HEK293 (cell line): ENCODE results near the gene CDK10.

Source experiments
- CTCF ChIA-PET: fragments of 350-600 bp; formaldehyde crosslinking; extraction: SDS; loops from one replicate; lab custom pipeline; 2021; ENCODE audit warnings: antibody characterized with exemption; lab: Yijun Ruan, JAX
- POLR2A ChIA-PET: fragments of 300-600 bp; formaldehyde crosslinking; extraction: SDS; loops from one replicate; lab custom pipeline; 2020; ENCODE audit warnings: antibody characterized with exemption, inconsistent platforms; lab: Yijun Ruan, JAX
- H3K27ac ChIP-seq: fragments of 200-500 bp; sonication (Bioruptor generic); 2 replicates; pipeline ENCODE4 v1.5.1; 2014; ENCODE audit warnings: low read depth, low read length, control low read depth, inconsistent platforms; ENCODE audit errors: extremely low read depth
- H3K36me3 ChIP-seq, 2 experiments: fragments of 200-500 bp in 1 of 2; sonication (Bioruptor generic) in 1 of 2; 1 replicate in 1 of 2; 2 replicates in 1 of 2; pipeline ENCODE4 v1.5.1; 2014 to 2017; ENCODE audit warnings: inconsistent platforms in 2 of 2, low read length in 2 of 2; ENCODE audit not compliant: control insufficient read depth in 2 of 2, insufficient read depth in 1 of 2
- H3K4me1 ChIP-seq: fragments of 200-500 bp; sonication (Bioruptor generic); 2 replicates; pipeline ENCODE4 v1.5.1; 2014; ENCODE audit warnings: mild to moderate bottlenecking, low read length, inconsistent platforms; ENCODE audit not compliant: control insufficient read depth, insufficient read depth
- H3K4me3 ChIP-seq: 2 replicates; pipeline ENCODE4 v1.5.1; 2011; ENCODE audit warnings: low read depth, mild to moderate bottlenecking, control low read depth, low read length, moderate library complexity
- H3K9me3 ChIP-seq: fragments of 200-500 bp; sonication (Bioruptor generic); 2 replicates; pipeline ENCODE4 v1.5.1; 2014; ENCODE audit warnings: low read depth, low read length, inconsistent platforms; ENCODE audit not compliant: control insufficient read depth, insufficient read depth
- AEBP2 ChIP-seq: fragments of 450-650 bp; formaldehyde crosslinking; IDR thresholded peaks from 2 replicates; pipeline ENCODE4 v1.5.1; 2016; ENCODE audit warnings: missing biosample characterization, missing genetic modification characterization, borderline replicate concordance
- BCL11B ChIP-seq: fragments of 450-650 bp; formaldehyde crosslinking; IDR thresholded peaks from 2 replicates; pipeline ENCODE4 v1.5.1; 2016; ENCODE audit warnings: low read depth, missing biosample characterization, missing genetic modification characterization
- KLF1 ChIP-seq: fragments of 450-650 bp; formaldehyde crosslinking; IDR thresholded peaks from 2 replicates; pipeline ENCODE4 v1.5.1; 2016; ENCODE audit warnings: missing biosample characterization, missing genetic modification characterization
- OVOL3 ChIP-seq: fragments of 450-650 bp; formaldehyde crosslinking; IDR thresholded peaks from 2 replicates; pipeline ENCODE4 v1.5.1; 2016; ENCODE audit warnings: missing biosample characterization, missing genetic modification characterization
- ZBTB20 ChIP-seq: fragments of 450-650 bp; formaldehyde crosslinking; IDR thresholded peaks from 2 replicates; pipeline ENCODE4 v1.5.1; 2016; ENCODE audit warnings: missing biosample characterization, missing genetic modification characterization
- ZBTB48 ChIP-seq: fragments of 450-650 bp; formaldehyde crosslinking; IDR thresholded peaks from 2 replicates; pipeline ENCODE4 v1.5.1; 2016; ENCODE audit warnings: missing biosample characterization, missing genetic modification characterization
- ZBTB8A ChIP-seq: fragments of 450-650 bp; formaldehyde crosslinking; IDR thresholded peaks from 2 replicates; pipeline ENCODE4 v1.5.1; 2016; ENCODE audit warnings: missing biosample characterization, missing genetic modification characterization
- ZFP3 ChIP-seq: fragments of 450-650 bp; formaldehyde crosslinking; IDR thresholded peaks from 2 replicates; pipeline ENCODE4 v1.5.1; 2016; ENCODE audit warnings: low read depth, missing biosample characterization, missing genetic modification characterization
- ZIC2 ChIP-seq: fragments of 450-650 bp; formaldehyde crosslinking; IDR thresholded peaks from 2 replicates; pipeline ENCODE4 v1.5.1; 2016; ENCODE audit warnings: missing biosample characterization, missing genetic modification characterization
- ZNF132 ChIP-seq: fragments of 450-650 bp; formaldehyde crosslinking; IDR thresholded peaks from 2 replicates; pipeline ENCODE4 v1.5.1; 2017; ENCODE audit warnings: missing biosample characterization, missing genetic modification characterization, borderline replicate concordance
- ZNF146 ChIP-seq: fragments of 450-650 bp; formaldehyde crosslinking; IDR thresholded peaks from 2 replicates; pipeline ENCODE4 v1.5.1; 2016; ENCODE audit warnings: missing biosample characterization, missing genetic modification characterization
- ZNF175 ChIP-seq: fragments of 450-650 bp; formaldehyde crosslinking; IDR thresholded peaks from 2 replicates; pipeline ENCODE4 v1.5.1; 2016; ENCODE audit warnings: missing biosample characterization, missing genetic modification characterization
- ZNF2 ChIP-seq: fragments of 450-650 bp; formaldehyde crosslinking; IDR thresholded peaks from 2 replicates; pipeline ENCODE4 v1.5.1; 2016; ENCODE audit warnings: missing biosample characterization, missing genetic modification characterization
- ZNF223 ChIP-seq: fragments of 450-650 bp; formaldehyde crosslinking; IDR thresholded peaks from 2 replicates; pipeline ENCODE4 v1.5.1; 2016; ENCODE audit warnings: missing biosample characterization, missing genetic modification characterization
- ZNF24 ChIP-seq: fragments of 450-650 bp; formaldehyde crosslinking; IDR thresholded peaks from 2 replicates; pipeline ENCODE4 v1.5.1; 2016; ENCODE audit warnings: missing biosample characterization, missing genetic modification characterization
- ZNF341 ChIP-seq: fragments of 450-650 bp; formaldehyde crosslinking; IDR thresholded peaks from 2 replicates; pipeline ENCODE4; 2016; ENCODE audit warnings: low read depth, missing biosample characterization, missing genetic modification characterization
- ZNF394 ChIP-seq: fragments of 450-650 bp; formaldehyde crosslinking; IDR thresholded peaks from 2 replicates; pipeline ENCODE4 v1.5.1; 2016; ENCODE audit warnings: missing biosample characterization, missing genetic modification characterization, mild to moderate bottlenecking, moderate library complexity, borderline replicate concordance
- ZNF404 ChIP-seq: fragments of 450-650 bp; formaldehyde crosslinking; IDR thresholded peaks from 2 replicates; pipeline ENCODE4 v1.5.1; 2017; ENCODE audit warnings: missing biosample characterization, missing genetic modification characterization
- ZNF449 ChIP-seq: fragments of 450-650 bp; formaldehyde crosslinking; IDR thresholded peaks from 2 replicates; pipeline ENCODE4 v1.5.1; 2017; ENCODE audit warnings: missing biosample characterization, mild to moderate bottlenecking, missing genetic modification characterization, moderate library complexity
- ZNF521 ChIP-seq: fragments of 450-650 bp; formaldehyde crosslinking; IDR thresholded peaks from 2 replicates; pipeline ENCODE4 v1.5.1; 2017; ENCODE audit warnings: missing biosample characterization, mild to moderate bottlenecking, missing genetic modification characterization
- ZNF596 ChIP-seq: fragments of 450-650 bp; IDR thresholded peaks from 2 replicates; pipeline ENCODE4 v1.5.0; 2018; ENCODE audit warnings: missing biosample characterization, mild to moderate bottlenecking, missing genetic modification characterization, moderate library complexity
- ZNF791 ChIP-seq: fragments of 450-650 bp; formaldehyde crosslinking; IDR thresholded peaks from 2 replicates; pipeline ENCODE4 v1.5.1; 2016; ENCODE audit warnings: missing biosample characterization, missing genetic modification characterization
- ZSCAN30 ChIP-seq: fragments of 450-650 bp; IDR thresholded peaks from 2 replicates; pipeline ENCODE4 v1.5.1; 2018; ENCODE audit warnings: missing biosample characterization, mild to moderate bottlenecking, missing genetic modification characterization, moderate library complexity
- TF ChIP-seq, protein P1 (sequence below): fragments of 450-650 bp; formaldehyde crosslinking; IDR thresholded peaks from 2 replicates; pipeline ENCODE4 v1.5.1; 2016; ENCODE audit warnings: missing biosample characterization, missing genetic modification characterization
- TF ChIP-seq, protein P2 (sequence below): fragments of 450-650 bp; formaldehyde crosslinking; IDR thresholded peaks from 2 replicates; pipeline ENCODE4 v1.5.1; 2017; ENCODE audit warnings: missing biosample characterization, missing genetic modification characterization
- TF ChIP-seq, protein P3 (sequence below): fragments of 450-650 bp; formaldehyde crosslinking; optimal IDR thresholded peaks from 2 replicates; pipeline ENCODE3; 2016; ENCODE audit warnings: missing biosample characterization, mild to moderate bottlenecking, missing genetic modification characterization
- TF ChIP-seq, protein P4 (sequence below): fragments of 450-650 bp; formaldehyde crosslinking; IDR thresholded peaks from 2 replicates; pipeline ENCODE4 v1.5.1; 2016; ENCODE audit warnings: missing biosample characterization, missing genetic modification characterization, low read depth

The CDK10 gene

DNA sequence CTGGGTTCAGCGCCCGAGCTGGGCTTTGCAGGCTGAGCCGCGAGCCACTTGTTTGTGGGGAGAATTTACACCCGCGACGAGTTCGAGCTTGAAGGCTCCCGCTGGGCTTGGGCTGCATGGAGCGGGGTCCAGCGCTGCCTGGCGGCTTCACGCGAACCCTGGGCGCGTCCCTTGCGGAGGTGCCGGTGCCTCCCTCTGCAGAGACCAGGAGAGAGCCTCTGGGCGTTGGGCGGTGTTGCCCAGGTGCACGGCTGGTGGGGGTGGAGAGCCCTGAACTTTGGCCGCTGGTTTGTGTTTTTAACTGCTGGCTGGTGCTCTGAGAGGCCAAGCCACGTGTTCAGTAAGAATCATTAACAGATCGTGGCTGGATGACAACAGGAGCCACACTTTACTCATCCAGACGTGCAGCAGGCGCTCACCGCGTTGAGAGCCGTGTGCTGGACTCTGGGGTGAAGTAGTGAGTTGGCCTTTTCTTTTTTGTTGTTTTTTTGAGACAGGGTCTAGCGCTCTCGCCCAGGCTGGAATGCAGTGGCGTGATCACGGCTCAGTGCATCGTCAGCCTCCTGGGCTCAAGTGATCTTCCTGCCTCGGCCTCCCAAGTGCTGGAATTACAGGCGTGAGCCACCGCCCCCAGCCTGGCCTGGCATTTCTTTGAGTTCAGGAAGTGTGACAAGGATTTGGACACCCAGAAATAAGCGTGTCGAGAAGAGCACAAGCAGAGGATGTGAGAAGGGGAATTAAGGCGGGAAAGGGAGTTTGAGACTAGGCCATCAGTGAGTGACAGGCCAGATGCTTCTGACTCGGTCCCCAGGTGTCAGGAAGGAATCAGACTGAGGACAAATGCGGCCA lies 827 bp downstream of the CDK10 start:
- Histone ChIP-seq H3K4me3 (peak overlapping the region; percentile 74), H3K4me1 (no peaks in the 10 kb centered on the region), H3K9me3 (no peaks in the 10 kb centered on the region), H3K27ac (peak overlapping the region; percentile 79), H3K36me3 (peaks cover 0 to 31% of the 10 kb centered on the region in 2 experiments; a peak in 1 of 3 replicates)
- ChIA-PET POLR2A (interaction anchor here (0.6 to 1.4 kb wide), 10 partner anchors 8 to 542 kb away, joined by 3 to 10 read pairs (median 5); partner anchors contain the start of genes CHMP1A, SPATA2L and SPATA33), CTCF (no interaction called here)
- TF ChIP-seq, protein P1, sequence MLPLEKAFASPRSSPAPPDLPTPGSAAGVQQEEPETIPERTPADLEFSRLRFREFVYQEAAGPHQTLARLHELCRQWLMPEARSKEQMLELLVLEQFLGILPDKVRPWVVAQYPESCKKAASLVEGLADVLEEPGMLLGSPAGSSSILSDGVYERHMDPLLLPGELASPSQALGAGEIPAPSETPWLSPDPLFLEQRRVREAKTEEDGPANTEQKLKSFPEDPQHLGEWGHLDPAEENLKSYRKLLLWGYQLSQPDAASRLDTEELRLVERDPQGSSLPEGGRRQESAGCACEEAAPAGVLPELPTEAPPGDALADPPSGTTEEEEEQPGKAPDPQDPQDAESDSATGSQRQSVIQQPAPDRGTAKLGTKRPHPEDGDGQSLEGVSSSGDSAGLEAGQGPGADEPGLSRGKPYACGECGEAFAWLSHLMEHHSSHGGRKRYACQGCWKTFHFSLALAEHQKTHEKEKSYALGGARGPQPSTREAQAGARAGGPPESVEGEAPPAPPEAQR = no peak
- TF ChIP-seq ZNF132 (tag by site-specific recombination) (no peak), ZNF791 (tag by site-specific recombination) (no peak), ZFP3 (tag by site-specific recombination) (no peak), ZBTB48 (tag by site-specific recombination) (peak; percentile 66; the same call in 1 of the 2 replicates), ZNF449 (tag by site-specific recombination) (peak; percentile 68), ZNF596 (0 out of 2 replicates have a peak, but pooled peaks have one; percentile 1), OVOL3 (tag by site-specific recombination) (no peak), ZNF24 (no peak), ZNF394 (no peak), ZBTB8A (tag by site-specific recombination) (peak; percentile 83), ZNF2 (tag by site-specific recombination) (peak; percentile 14; the same call in 1 of the 2 replicates), AEBP2 (tag by site-specific recombination) (no peak), BCL11B (tag by site-specific recombination) (no peak), ZBTB20 (0 out of 2 replicates have a peak, but pooled peaks have one; percentile 51), ZNF341 (tag by site-specific recombination) (0 out of 2 replicates have a peak, but pooled peaks have one; percentile 18), ZNF521 (tag by site-specific recombination) (no peak), ZNF404 (tag by site-specific recombination) (no peak), ZNF223 (tag by site-specific recombination) (no peak), KLF1 (tag by site-specific recombination) (peak; percentile 39), ZNF175 (tag by site-specific recombination) (no peak), ZSCAN30 (0 out of 2 replicates have a peak, but pooled peaks have one; percentile 14), ZNF146 (tag by site-specific recombination) (no peak), ZIC2 (0 out of 2 replicates have a peak, but pooled peaks have one; percentile 11)
- TF ChIP-seq, protein P2, sequence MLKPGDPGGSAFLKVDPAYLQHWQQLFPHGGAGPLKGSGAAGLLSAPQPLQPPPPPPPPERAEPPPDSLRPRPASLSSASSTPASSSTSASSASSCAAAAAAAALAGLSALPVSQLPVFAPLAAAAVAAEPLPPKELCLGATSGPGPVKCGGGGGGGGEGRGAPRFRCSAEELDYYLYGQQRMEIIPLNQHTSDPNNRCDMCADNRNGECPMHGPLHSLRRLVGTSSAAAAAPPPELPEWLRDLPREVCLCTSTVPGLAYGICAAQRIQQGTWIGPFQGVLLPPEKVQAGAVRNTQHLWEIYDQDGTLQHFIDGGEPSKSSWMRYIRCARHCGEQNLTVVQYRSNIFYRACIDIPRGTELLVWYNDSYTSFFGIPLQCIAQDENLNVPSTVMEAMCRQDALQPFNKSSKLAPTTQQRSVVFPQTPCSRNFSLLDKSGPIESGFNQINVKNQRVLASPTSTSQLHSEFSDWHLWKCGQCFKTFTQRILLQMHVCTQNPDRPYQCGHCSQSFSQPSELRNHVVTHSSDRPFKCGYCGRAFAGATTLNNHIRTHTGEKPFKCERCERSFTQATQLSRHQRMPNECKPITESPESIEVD (tag by site-specific recombination) = no peak
- TF ChIP-seq, protein P3, sequence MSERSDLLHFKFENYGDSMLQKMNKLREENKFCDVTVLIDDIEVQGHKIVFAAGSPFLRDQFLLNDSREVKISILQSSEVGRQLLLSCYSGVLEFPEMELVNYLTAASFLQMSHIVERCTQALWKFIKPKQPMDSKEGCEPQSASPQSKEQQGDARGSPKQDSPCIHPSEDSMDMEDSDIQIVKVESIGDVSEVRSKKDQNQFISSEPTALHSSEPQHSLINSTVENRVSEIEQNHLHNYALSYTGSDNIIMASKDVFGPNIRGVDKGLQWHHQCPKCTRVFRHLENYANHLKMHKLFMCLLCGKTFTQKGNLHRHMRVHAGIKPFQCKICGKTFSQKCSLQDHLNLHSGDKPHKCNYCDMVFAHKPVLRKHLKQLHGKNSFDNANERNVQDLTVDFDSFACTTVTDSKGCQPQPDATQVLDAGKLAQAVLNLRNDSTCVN (tag by site-specific recombination) = peak; percentile 63
- TF ChIP-seq, protein P4, sequence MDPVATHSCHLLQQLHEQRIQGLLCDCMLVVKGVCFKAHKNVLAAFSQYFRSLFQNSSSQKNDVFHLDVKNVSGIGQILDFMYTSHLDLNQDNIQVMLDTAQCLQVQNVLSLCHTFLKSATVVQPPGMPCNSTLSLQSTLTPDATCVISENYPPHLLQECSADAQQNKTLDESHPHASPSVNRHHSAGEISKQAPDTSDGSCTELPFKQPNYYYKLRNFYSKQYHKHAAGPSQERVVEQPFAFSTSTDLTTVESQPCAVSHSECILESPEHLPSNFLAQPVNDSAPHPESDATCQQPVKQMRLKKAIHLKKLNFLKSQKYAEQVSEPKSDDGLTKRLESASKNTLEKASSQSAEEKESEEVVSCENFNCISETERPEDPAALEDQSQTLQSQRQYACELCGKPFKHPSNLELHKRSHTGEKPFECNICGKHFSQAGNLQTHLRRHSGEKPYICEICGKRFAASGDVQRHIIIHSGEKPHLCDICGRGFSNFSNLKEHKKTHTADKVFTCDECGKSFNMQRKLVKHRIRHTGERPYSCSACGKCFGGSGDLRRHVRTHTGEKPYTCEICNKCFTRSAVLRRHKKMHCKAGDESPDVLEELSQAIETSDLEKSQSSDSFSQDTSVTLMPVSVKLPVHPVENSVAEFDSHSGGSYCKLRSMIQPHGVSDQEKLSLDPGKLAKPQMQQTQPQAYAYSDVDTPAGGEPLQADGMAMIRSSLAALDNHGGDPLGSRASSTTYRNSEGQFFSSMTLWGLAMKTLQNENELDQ = no peak
